ENCODE measurements around the gene ZNF354B. TPM values are rescaled to one million over a fixed set of nuclear protein-coding genes. Genes with fewer than 3 reads are reported as not detected.
"Not testable (repeated sequence)": the region's sequence is repeated elsewhere in the genome, so short reads cannot be mapped to it uniquely, and the experiment has no call there.

The ZNF354B gene
- total RNA-seq, result 14.6 TPM

DNA sequence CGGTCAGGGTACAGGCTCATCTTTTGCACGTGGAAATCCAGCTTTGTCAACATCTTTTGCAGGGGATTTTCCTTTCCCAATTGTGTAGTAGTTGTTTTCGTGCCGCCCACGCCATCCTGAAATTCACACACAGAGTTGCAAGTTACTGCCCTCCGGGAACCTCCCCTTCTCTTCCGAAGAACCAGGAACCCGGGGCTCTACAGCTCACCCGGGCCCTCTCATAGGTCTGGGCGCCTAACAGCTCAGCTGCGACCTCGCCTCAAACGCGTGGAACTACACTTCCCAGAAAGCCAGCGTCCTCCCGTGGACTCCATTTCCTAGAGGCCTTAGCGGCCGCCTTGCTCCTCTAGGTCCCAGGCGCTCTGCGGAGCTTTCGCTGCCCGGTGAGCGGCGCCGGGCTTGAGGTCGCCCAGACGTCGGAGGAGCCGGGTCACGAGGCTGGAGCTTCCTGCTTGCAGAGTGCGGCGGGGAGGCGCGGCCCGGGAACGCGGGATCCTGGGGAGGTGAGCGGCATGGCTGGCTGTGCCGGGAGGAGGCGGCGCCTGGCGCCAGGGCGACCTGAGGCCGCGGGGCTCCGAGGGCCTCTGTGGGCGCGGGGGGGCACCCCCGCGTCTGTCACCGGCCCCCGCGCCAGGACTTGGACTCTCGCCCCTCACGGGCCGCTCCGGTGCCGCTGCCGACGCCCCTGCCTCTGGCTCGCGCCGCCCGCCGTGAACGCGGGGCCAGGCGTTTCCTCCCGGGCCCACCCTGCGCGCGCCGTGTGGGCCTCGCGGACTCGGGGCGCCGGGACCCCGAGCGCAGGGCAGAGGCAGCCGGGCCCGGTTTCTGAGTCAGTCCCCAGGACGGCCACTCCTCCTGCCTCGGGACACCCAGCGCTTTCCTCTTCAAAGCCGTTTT, at the start of gene ZNF354B:
Gene ZNF354B (plus strand): TSS at position 329 of the 897 bp plus-strand sequence. CDS start 1,095 bp downstream, outside the sequence.
- peak; percentile 93 for DNase-seq (ENCODE audit: low spot score)

DNA sequence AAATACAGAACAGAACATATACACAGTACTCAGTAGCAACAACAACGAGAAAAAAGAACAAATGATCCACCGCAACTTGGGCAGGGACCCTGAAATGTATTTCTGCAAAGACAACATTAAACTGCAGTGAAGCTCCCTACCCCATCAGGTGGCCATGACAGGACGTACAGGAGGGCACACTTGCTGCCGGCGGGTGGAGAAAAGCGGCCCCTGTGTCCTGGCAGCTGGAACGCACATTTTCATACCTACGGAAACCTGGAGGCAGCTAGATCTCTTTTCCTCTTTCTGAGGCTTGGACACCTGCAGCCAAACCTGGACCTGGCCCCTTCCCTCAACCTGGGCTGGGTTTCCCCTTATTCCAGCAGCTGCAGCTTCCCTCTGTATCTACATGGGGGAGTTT, 42.2 kb upstream of the ZNF354B start:
- no peak for DNase-seq (ENCODE audit: low spot score)

DNA sequence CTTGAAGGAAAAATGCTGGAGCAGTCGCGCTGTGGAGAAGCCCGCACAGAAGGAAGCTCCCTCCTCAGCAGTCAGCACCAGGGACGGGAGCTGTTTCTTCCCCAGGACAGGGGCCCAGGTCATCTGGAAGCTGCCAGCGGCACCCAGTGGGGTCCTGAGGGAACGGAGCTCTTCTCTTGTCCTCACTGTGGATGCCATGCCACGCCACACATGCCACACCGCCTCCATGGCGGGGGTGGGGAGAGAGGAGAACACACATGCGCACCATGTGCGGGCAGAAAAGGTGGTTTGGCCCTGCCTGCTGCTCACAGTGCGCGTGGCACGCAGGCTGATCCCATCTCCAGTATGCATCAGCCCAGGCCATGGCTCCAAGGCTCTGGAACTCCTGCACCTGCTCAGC, 41.7 kb upstream of the ZNF354B start:
- no peak for DNase-seq (ENCODE audit: low spot score)

DNA sequence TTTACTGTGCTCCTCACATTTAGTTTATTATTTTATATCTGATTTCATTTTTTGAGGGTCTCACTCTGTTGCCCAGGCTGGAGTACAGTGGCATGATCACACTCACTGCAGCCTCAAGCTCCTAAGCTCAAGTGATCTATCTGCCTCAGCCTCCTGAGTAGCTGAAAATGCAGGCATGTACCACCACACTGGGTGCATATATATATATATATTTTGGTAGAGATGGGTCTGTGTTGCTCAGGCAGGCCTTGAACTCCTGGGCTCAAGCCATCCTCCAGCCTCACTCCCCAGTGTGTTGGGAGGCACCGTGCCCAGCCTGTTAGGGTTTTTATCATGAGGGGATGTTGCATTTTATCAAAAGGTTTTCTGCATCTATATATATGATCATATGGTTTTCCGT, 39.8 kb upstream of the ZNF354B start:
- DNase-seq (ENCODE audit: low spot score), result no peak

DNA sequence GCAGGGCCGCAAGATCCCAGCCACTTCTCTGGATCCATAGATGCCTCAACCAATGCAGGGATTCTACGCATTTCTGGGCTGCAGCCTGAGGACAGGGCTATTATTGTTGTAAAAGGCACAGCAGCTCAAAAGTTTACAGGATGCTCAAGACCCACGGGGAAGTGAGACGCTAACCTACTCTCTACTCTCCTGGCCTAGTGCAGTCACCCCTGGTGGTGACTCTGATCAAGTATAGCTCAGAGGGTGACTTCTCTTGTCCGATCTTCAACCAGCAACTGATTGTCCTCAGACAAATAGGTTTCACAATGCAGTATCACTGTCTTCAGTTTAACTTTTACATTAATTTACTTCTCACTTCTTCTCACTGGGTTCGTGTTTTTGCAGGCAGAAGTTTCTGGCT, 34.3 kb upstream of the ZNF354B start:
- DNase-seq (ENCODE audit: low spot score), result no peak

- DNase-seq (ENCODE audit: low spot score), result no peak
These were observed 33.5 kb upstream of the ZNF354B start for GRCh38 chr5:178826216-178826615.

DNA sequence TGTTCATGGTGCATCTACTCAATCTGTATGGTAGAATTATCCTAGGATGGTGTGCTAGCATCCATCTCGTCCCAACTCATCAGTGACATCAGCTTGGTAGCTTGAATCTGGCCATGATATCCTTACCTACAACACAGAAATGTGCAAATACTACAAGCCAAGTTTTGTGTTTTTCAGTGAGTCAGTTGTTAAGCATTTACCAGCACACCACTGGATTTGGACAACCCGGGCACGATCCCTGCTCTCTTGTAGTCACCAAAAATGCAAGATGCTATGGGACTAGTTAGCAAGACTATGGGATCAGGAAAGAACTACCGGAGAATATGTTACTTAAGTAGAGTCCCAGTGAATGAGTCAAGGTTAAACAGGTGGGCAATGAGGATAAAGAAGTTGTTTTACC, 32.1 kb upstream of the ZNF354B start:
- DNase-seq (ENCODE audit: low spot score), result no peak

DNA sequence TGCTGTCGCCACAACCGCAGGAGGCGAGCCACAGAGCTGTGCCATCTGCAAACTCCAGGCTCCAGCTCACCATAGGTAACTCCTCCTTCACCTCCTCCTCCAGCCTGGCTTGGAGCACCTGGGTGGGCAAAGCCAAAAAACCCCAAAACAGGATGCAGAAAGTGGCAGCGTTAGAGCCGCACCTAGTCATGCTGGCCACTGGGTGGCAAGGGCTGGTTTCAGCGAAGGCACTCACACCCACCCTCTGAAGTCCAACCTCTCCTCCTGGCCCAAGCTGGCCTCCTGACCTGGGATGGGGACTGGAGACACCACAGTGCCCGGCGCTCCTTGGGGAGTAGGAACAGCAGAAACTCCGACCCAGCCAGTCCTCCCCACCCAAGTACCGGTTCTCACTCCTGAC, 28.7 kb upstream of the ZNF354B start:
- DNase-seq (ENCODE audit: low spot score), result no peak

- DNase-seq (ENCODE audit: low spot score), result no peak
These were observed 27.0 kb upstream of the ZNF354B start for GRCh38 chr5:178832618-178833201.

DNA sequence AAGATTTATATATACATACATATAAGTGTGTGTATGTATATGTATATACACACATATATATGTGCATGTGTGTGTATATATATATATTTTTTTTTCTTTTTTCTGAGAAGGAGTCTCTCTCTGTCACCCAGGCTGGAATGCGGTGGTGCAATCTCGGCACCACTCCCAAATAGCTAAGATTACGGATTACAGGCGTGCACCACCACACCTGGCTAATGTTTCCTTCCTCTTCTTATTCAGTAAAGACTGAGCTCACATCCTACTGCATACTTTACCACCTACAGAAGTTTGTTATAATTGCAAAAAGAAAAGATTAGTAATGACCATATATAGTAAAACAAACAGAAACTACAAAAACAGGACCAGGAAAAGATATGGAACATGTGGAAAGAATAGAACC, 23.1 kb upstream of the ZNF354B start:
- DNase-seq (ENCODE audit: low spot score), result no peak

- DNase-seq (ENCODE audit: low spot score), result not testable (repeated sequence)
These were observed 20.9 kb upstream of the ZNF354B start for GRCh38 chr5:178838695-178839318.

GRCh38 chr5:178839319-178839704, 20.4 kb upstream of the ZNF354B start:
- DNase-seq (ENCODE audit: low spot score), result peak; percentile 78

GRCh38 chr5:178840399-178840798, 19.4 kb upstream of the ZNF354B start:
- not testable (repeated sequence) for DNase-seq (ENCODE audit: low spot score)

DNA sequence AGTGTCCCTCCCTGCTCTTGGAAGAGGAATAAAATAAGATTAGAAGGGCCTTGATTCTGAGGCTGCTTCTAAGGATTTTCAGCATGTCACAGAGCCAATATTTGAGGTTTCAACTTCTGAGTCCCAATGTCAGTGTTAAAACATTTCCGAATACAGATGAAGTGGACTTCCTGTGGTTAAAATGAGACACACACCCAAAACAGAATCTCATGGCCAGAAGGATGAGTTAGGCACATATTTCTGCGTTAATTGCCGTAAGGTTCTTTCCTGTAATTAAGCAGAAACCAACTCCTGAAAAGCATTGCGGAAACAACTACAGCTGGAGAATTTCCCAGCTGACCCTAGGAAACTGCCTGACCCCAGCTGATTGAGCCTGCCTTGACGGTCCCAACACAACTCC, 10.4 kb upstream of the ZNF354B start:
- DNase-seq (ENCODE audit: low spot score), result no peak

- DNase-seq (ENCODE audit: low spot score), result no peak
These were observed 7.8 kb upstream of the ZNF354B start for GRCh38 chr5:178851951-178852350.

DNA sequence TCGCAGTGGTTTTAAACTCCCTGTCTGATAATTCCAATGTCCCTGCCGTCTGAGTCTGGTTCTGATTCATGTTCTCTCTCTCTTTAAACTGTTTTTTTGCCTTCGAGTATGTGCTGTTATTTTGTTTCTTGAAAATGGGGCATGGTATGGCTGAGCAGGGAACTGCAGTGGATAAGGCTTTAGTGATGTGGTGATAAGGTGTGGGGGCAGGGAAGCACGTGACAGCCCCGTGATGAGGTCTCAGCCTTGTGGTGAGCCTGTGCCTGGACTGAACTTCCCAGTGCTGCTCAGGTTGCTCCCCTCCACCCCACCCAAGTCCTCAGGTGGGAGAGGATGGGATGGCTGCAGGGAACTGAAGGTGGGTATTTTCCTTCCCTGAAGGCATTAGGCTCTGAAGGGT, 5.5 kb upstream of the ZNF354B start:
- no peak for DNase-seq (ENCODE audit: low spot score)

- DNase-seq (ENCODE audit: low spot score), result not testable (repeated sequence)
These were observed 862 bp downstream of the ZNF354B start for GRCh38 chr5:178860615-178861014.

GRCh38 chr5:178861627-178862026, 1.9 kb downstream of the ZNF354B start:
- no peak for DNase-seq (ENCODE audit: low spot score)

GRCh38 chr5:178866946-178867345, 7.2 kb downstream of the ZNF354B start:
- no peak for DNase-seq (ENCODE audit: low spot score)

- no peak for DNase-seq (ENCODE audit: low spot score)
These were observed 9.8 kb downstream of the ZNF354B start for GRCh38 chr5:178869577-178869976.

- DNase-seq (ENCODE audit: low spot score), result no peak
These were observed 10.7 kb downstream of the ZNF354B start for GRCh38 chr5:178870411-178870810.

DNA sequence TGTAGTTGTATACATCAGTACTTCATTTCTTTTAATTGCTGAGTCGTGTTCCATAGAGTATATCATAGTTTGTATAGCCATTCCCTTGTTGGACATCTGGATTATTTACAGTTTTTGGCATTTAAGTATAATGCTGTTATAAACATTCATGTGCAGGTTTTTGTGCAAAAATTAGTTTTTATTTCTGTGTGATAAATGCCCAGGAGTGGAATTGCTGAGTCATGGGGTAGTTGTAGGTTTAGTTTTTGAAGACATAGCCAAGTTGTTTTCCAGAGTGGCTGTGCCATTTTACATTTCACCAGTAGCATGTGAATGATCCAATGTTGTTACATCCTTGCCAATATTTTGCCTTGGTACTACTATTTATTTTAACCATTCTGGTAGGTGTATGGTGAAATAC, 12.5 kb downstream of the ZNF354B start:
- no peak for DNase-seq (ENCODE audit: low spot score)
